Vagina (tissue), 2 donors: ENCODE measurements around the gene NCOA5. TPM values are rescaled to one million over a fixed set of nuclear protein-coding genes. Genes with fewer than 3 reads are reported as not detected.

Experiments
- DNase-seq, 2 donors: peaks; one replicate each; pipeline ENCODE4 v3.0.0-alpha.2; 2017; ENCODE audit errors: extremely low spot score in 2 of 2
- H3K27ac ChIP-seq: fragments of 200-600 bp; sonication (generic); one replicate; pipeline ENCODE4 v1.5.1; 2019
- H3K27me3 ChIP-seq: fragments of 200-600 bp; sonication (generic); one replicate; pipeline ENCODE4 v1.5.1; 2019
- H3K36me3 ChIP-seq, 2 donors: fragments of 200-600 bp; sonication (generic); one replicate each; pipeline ENCODE4 v1.5.1; 2017 to 2019
- H3K4me1 ChIP-seq: fragments of 200-600 bp; sonication (generic); one replicate; pipeline ENCODE4 v1.5.1; 2019
- H3K4me3 ChIP-seq, 2 donors: fragments of 200-600 bp; sonication (generic); 1 replicate in 1 of 2; 2 replicates in 1 of 2; pipeline ENCODE4 v1.5.1; 2016 to 2019
- H3K9me3 ChIP-seq: fragments of 200-600 bp; sonication (generic); one replicate; pipeline ENCODE4 v1.5.1; 2019
- CTCF ChIP-seq, 3 experiments: fragments of 450-650 bp in 2 of 3; fragments of 200-600 bp in 1 of 3; sonication (generic) in 1 of 3; IDR thresholded peaks; one replicate each; pipeline ENCODE4 v1.5.1; 2017 to 2019; ENCODE audit warnings: antibody characterized with exemption in 3 of 3, mild to moderate bottlenecking in 2 of 3, moderate library complexity in 2 of 3
- POLR2A ChIP-seq, 2 donors: fragments of 450-650 bp; IDR thresholded peaks; one replicate each; pipeline ENCODE4 v1.6.1; 2017; ENCODE audit warnings: antibody characterized with exemption in 2 of 2, mild to moderate bottlenecking in 2 of 2, moderate library complexity in 2 of 2
- POLR2AphosphoS5 ChIP-seq, 2 donors: sonication (generic); formaldehyde crosslinking; IDR thresholded peaks; one replicate each; pipeline ENCODE4 v1.9.0; 2017; ENCODE audit warnings: antibody characterized with exemption in 2 of 2, mild to moderate bottlenecking in 2 of 2, low read depth in 1 of 2; ENCODE audit not compliant: insufficient read depth in 1 of 2
- intact Hi-C: fragments of 100-400 bp; cut with DNase I; formaldehyde crosslinking; loops from one replicate; pipeline ENCODE4 v1.15.1; 2023
- total RNA-seq: library from RNA; depleted of rRNA; stranded (reverse); fragments of >200 nt; gene quantifications from one replicate; pipeline ENCODE4 v1.2.3, GENCODE V29; 2016

The NCOA5 gene
- 33.9 TPM for total RNA-seq

- peak in 1 of 2 donors; percentile 96 for DNase-seq
- H3K36me3 ChIP-seq: no peaks in the 10 kb centered on the region
- H3K27ac ChIP-seq: peak within 1 kb of the TSS; percentile 97
- H3K27me3 ChIP-seq: no peaks in the 10 kb centered on the region
- peak in 1 of 3 experiments; percentile 36 for TF ChIP-seq CTCF (IDR thresholded peaks at IDR 0.05)
- peak in 1 of 2 donors; percentile 76 for TF ChIP-seq POLR2A (IDR thresholded peaks at IDR 0.05)
- peak; percentile 80 to 83 for TF ChIP-seq POLR2AphosphoS5 (IDR thresholded peaks at IDR 0.05; ENCODE audit: insufficient read depth in 1 of 2, low read depth in 1 of 2)
- peaks cover 51% of the 10 kb centered on the region for H3K4me1 ChIP-seq
- intact Hi-C loops: no loop called here
- H3K4me3 ChIP-seq: peak within 1 kb of the TSS; percentile 75 to 86
- H3K9me3 ChIP-seq: no peaks in the 10 kb centered on the region
Measured at GRCh38 chr20:46089417-46090388, at the start of gene NCOA5. Gene NCOA5, minus strand, starts transcription at chr20:46089962. Its CDS starts 10,538 bp downstream, at chr20:46079424.

GRCh38 chr20:46139266-46139889 lies 49.6 kb upstream of the NCOA5 start:
- H3K4me1 ChIP-seq: peaks cover 10% of the 10 kb centered on the region
- intact Hi-C loops: no loop called here
- DNase-seq: no peak
- no peaks in the 10 kb centered on the region for H3K27me3 ChIP-seq
- H3K4me3 ChIP-seq: no peak overlapping the region
- TF ChIP-seq POLR2A (IDR thresholded peaks at IDR 0.05) (no peak), CTCF (IDR thresholded peaks at IDR 0.05) (no peak), POLR2AphosphoS5 (IDR thresholded peaks at IDR 0.05; ENCODE audit: insufficient read depth in 1 of 2, low read depth in 1 of 2) (no peak)
- H3K27ac ChIP-seq: no peak overlapping the region
- no peaks in the 10 kb centered on the region for H3K36me3 ChIP-seq
- H3K9me3 ChIP-seq: no peaks in the 10 kb centered on the region

GRCh38 chr20:46137816-46138215 lies 48.1 kb upstream of the NCOA5 start:
- H3K27ac ChIP-seq: no peak overlapping the region
- no peak for DNase-seq
- TF ChIP-seq CTCF (IDR thresholded peaks at IDR 0.05) (no peak), POLR2A (IDR thresholded peaks at IDR 0.05) (no peak), POLR2AphosphoS5 (IDR thresholded peaks at IDR 0.05; ENCODE audit: insufficient read depth in 1 of 2, low read depth in 1 of 2) (no peak)
- no peaks in the 10 kb centered on the region for H3K9me3 ChIP-seq
- intact Hi-C loops: no loop called here
- no peaks in the 10 kb centered on the region for H3K27me3 ChIP-seq
- no peak overlapping the region for H3K4me3 ChIP-seq
- H3K36me3 ChIP-seq: no peaks in the 10 kb centered on the region
- peaks cover 10% of the 10 kb centered on the region for H3K4me1 ChIP-seq

GRCh38 chr20:46135856-46136633 lies 46.3 kb upstream of the NCOA5 start:
- Histone ChIP-seq H3K36me3 (no peaks in the 10 kb centered on the region), H3K27ac (no peak overlapping the region), H3K9me3 (no peaks in the 10 kb centered on the region), H3K27me3 (no peaks in the 10 kb centered on the region), H3K4me1 (peaks cover 10% of the 10 kb centered on the region), H3K4me3 (no peak overlapping the region)
- no peak for DNase-seq
- intact Hi-C loops: no loop called here
- TF ChIP-seq POLR2A (IDR thresholded peaks at IDR 0.05): no peak
- TF ChIP-seq CTCF (IDR thresholded peaks at IDR 0.05): no peak
- no peak for TF ChIP-seq POLR2AphosphoS5 (IDR thresholded peaks at IDR 0.05; ENCODE audit: insufficient read depth in 1 of 2, low read depth in 1 of 2)
